Breast epithelium (tissue), 3 donors: ENCODE data around the gene RELCH.

ENCODE experiments used
- CTCF ChIP-seq, 3 donors: fragments of 450-650 bp; IDR thresholded peaks; one replicate each; pipeline ENCODE4 v1.5.1; 2016 to 2017; ENCODE audit warnings: antibody characterized with exemption in 3 of 3, mild to moderate bottlenecking in 3 of 3, moderate library complexity in 3 of 3
- POLR2A ChIP-seq: fragments of 450-650 bp; IDR thresholded peaks from one replicate; pipeline ENCODE4 v1.6.1; 2016; ENCODE audit warnings: antibody characterized with exemption, mild to moderate bottlenecking, moderate library complexity

- TF ChIP-seq POLR2A (no peak), CTCF (IDR thresholded peaks at IDR 0.05) (no peak)
Observed at GRCh38 chr18:62326646-62327348, 139.7 kb downstream of the RELCH start.
